NB4 (cell line): Measurements from ENCODE around the gene FSIP1.

Experiments
- DNase-seq: peaks from one replicate; pipeline ENCODE4 v3.0.0; 2010; ENCODE audit warnings: low read depth
- H3K4me3 ChIP-seq: one replicate; pipeline ENCODE4 v1.5.1; 2011; ENCODE audit warnings: mild to moderate bottlenecking, low read depth, low read length, moderate library complexity
- CTCF ChIP-seq: IDR thresholded peaks from one replicate; pipeline ENCODE4 v1.5.1; 2012; ENCODE audit warnings: low read depth, low read length
- MAX ChIP-seq: IDR thresholded peaks from 2 replicates; pipeline ENCODE4 v1.6.1; 2011; ENCODE audit warnings: low read depth, low read length
- MYC ChIP-seq: IDR thresholded peaks from 2 replicates; pipeline ENCODE4 v1.6.1; 2011; ENCODE audit warnings: low read depth, low read length
- POLR2A ChIP-seq: IDR thresholded peaks from 2 replicates; pipeline ENCODE4 v1.6.1; 2011; ENCODE audit warnings: mild to moderate bottlenecking; ENCODE audit not compliant: insufficient read length; ENCODE audit errors: extremely low read depth

The FSIP1 gene

GRCh38 chr15:39580117-39580484 is 202.5 kb downstream of the FSIP1 start:
- TF ChIP-seq POLR2A (no peak), CTCF (peak; percentile 77), MAX (peak; percentile 39; the same call in 1 of the 2 replicates), MYC (no peak; the same call in 1 of the 2 replicates)
- no peak overlapping the region for H3K4me3 ChIP-seq
- DNase-seq, result peak; percentile 86

- TF ChIP-seq MAX (peak; percentile 9; the same call in 1 of the 2 replicates), POLR2A (no peak), CTCF (no peak), MYC (0 out of 2 replicates have a peak, but pooled peaks have one; percentile 22)
- no peak overlapping the region for H3K4me3 ChIP-seq
- no peak for DNase-seq
These were observed 203.0 kb downstream of the FSIP1 start for GRCh38 chr15:39579487-39580116.

- no peak overlapping the region for H3K4me3 ChIP-seq
- DNase-seq, result no peak
- TF ChIP-seq POLR2A (no peak), MAX (no peak)
These were observed 203.7 kb downstream of the FSIP1 start for GRCh38 chr15:39578851-39579486.

GRCh38 chr15:39575180-39575579 is 207.5 kb downstream of the FSIP1 start:
- DNase-seq, result no peak
- TF ChIP-seq MAX (no peak), CTCF (no peak), MYC (no peak), POLR2A (no peak)

GRCh38 chr15:39574427-39574826 is 208.2 kb downstream of the FSIP1 start:
- TF ChIP-seq CTCF (no peak), MAX (no peak), MYC (no peak)
- no peak for DNase-seq
- no peak overlapping the region for H3K4me3 ChIP-seq

More at GRCh38 chr15:39575180-39575579, 207.5 kb downstream of the FSIP1 start:
- H3K4me3 ChIP-seq, result no peak overlapping the region

GRCh38 chr15:39573844-39574243 is 208.8 kb downstream of the FSIP1 start:
- no peak overlapping the region for H3K4me3 ChIP-seq
- no peak for TF ChIP-seq MAX
- no peak for TF ChIP-seq MYC
- TF ChIP-seq CTCF, result no peak
- no peak for TF ChIP-seq POLR2A
- no peak for DNase-seq
